ENCODE measurements around the gene MEGF11.
"Not testable (repeated sequence)": the region's sequence is repeated elsewhere in the genome, so short reads cannot be mapped to it uniquely, and the experiment has no call there.

MEGF11 gene

GRCh38 chr15:66275352-66275751, 21.8 kb upstream of the MEGF11 start:
- no peak for DNase-seq (ENCODE audit: low read depth)

DNA sequence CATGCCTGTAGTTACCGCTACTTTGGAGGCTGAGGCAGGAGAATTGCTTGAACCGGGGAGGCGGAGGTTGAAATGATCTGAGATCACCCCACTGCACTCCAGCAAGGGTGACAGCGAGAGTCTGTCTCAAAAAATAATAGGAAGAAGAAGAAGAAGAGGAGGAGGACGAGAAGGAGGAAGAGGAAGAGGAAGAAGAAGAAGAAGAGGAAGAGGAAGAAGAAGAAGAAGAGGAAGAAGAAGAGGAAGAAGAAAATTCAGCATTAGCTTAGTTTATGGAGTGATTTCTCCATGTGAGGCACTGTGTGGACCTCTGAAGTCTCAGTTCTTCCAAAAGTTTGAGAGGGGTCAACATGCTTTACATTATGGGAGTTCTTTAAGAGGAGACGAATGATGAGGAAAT, 17.4 kb upstream of the MEGF11 start:
- DNase-seq (ENCODE audit: low read depth), result no peak

DNA sequence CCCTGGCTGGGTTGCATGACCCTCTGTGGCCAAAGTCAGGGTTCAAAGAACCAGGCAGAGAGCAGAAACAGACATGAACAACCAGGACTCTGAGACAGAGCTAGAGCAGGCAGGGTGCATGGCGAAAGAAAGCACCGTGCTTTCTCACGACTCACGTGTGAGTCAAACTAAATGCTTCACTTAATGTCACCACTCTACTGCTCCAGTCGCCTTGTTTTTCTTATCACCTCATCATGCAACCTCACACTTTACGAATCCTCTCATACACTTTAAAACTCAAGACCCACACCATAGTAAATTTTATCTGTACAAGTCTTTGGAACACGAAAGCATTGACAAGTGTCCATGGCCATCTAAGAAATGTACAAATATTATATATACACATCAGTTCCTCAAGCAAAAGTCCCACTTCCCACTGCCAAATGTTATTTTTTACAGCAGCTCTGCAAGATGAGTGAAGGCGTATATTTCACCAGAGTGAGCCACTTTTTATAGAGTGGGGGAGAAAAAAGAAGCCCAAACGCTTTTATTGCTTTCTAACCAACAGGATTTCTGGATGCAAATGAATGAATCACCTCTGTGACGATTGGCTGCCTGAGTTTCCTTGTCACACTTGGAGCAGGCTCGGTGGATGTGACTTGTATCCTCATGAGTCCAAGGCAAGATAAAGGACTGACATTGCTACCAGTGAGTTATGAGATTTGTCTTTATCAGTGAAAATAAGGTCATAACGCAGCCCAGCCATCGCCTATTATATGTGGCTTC, 16.0 kb upstream of the MEGF11 start:
- DNase-seq (ENCODE audit: low read depth), result no peak

DNA sequence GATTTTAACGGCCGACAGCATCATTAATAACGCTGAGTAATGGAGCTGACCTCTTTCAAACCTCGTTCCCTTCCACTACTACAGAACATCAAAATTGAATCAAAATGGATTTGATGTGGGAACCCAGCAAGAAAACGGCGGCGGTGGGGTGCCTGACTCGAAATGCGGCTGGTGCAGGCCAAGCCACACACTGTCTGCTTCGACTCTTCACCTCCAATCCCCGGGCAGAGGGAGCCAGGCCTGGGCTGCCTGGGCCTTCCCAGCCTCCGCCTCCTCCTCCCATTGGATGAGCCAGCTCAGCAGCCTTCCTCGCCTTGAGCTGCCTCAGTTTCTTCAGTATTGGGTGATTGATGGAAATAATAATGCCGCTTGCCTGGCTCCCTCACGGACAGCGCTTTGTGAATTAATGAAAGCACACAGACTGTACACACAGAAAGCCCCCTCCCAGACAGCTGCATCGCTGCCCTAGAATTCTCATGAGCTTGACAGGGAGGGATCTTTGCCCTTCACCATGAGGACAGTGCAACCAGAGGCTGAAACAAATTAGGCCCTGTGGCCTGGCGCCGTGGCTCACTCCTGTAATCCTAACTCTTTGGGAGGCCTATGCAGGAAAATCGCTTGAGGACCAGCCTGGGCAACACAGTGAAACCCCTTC, 11.4 kb upstream of the MEGF11 start:
- no peak for DNase-seq (ENCODE audit: low read depth)

DNA sequence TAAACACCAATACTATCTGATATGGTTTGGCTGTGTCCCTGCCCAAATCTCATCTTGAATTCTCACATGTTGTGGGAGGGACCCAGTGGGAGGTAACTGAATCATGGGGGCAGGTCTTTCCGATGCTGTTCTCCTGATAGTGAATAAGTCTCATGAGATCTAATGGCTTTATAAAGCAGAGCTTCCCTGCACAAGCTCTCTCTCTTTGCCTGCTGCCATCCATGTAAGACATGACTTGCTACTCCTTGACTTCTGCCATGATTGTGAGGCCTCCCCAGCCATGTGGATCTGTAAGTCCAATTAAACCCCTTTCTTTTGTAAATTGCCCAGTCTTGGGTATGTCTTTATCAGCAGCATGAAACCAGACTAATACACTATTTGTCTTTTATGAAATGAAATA, 9.3 kb upstream of the MEGF11 start:
- not testable (repeated sequence) for DNase-seq (ENCODE audit: low read depth)

GRCh38 chr15:66261056-66261455, 7.5 kb upstream of the MEGF11 start:
- DNase-seq (ENCODE audit: low read depth), result no peak

GRCh38 chr15:66256692-66257091, 3.1 kb upstream of the MEGF11 start:
- DNase-seq (ENCODE audit: low read depth), result no peak

DNA sequence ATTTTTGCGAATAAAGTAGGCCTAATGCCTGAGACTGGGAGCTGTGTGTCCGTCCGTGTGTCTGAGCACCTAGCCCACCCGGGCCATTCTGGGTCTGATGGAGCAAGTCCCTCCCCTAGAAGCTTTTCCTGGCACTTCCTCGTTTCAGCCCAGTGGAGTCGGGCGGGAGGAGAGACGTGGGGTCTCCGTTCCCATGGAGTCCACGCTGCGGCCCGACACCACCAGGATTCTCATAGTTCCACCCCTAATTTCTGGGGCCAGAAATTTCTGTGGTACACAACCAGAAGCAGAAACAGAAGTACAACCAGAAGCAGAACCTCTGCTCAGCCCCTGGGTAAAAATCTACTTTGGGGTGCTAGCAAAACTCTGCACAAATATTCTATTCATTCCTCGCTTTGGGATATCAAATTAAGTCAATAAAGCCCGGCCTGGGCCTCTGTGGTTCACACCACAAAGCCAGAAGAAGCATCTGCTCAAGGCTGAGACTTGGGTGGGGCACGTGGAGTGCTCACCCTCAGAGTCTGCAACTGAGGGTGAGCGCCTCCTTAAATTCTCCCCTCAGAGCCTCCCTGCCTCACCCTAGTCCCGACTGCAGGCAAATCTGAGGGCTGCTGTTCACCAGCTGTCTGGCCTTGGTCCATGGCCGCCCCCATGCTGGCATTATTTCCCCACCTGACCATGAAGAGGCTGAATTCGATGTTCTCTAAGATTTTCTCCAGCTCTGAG, 1.6 kb upstream of the MEGF11 start:
- no peak for DNase-seq (ENCODE audit: low read depth)

DNA sequence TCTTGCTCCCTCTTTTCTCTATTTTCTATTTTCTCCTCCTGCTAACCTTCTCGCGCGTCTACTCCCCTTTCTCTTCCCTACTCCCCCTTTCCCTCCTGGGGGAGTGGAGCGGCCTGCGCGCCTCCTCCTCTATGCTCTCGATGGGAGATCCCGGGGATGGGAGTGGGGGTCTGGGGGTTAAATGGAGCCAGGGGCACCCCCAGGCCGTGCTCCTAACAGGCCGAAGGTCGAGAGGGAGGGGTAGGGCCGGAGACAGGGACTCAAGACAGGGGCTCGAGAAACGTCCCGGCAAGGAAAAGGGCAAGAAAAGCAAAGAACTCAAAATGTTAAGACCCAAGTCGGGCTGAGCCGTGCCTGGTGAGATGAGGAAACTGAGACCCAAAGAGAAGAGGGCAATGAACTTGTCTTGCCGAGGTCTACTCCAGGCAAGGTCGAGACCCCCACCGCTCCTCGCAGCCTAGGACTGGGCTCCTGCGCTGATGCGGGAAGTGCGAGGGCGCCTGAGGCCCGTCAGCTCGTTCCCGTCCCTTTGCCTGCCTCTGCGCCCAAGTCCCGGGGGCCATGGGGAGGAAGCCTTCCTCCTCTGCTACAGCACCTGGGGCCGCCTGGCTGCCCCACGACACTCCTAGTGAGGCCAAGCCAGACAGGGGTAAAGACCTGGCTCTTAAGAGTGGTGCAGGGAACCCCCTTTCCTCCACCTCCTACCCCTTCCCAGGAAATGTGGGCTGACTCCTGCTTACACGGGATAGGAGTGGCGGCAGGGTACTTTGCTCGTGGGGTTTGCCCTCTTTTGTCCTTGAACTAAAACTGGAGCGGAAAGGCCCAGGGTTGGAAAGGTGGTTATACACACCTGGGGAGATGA, 770 bp upstream of the MEGF11 start:
- DNase-seq (ENCODE audit: low read depth), result no peak

DNA sequence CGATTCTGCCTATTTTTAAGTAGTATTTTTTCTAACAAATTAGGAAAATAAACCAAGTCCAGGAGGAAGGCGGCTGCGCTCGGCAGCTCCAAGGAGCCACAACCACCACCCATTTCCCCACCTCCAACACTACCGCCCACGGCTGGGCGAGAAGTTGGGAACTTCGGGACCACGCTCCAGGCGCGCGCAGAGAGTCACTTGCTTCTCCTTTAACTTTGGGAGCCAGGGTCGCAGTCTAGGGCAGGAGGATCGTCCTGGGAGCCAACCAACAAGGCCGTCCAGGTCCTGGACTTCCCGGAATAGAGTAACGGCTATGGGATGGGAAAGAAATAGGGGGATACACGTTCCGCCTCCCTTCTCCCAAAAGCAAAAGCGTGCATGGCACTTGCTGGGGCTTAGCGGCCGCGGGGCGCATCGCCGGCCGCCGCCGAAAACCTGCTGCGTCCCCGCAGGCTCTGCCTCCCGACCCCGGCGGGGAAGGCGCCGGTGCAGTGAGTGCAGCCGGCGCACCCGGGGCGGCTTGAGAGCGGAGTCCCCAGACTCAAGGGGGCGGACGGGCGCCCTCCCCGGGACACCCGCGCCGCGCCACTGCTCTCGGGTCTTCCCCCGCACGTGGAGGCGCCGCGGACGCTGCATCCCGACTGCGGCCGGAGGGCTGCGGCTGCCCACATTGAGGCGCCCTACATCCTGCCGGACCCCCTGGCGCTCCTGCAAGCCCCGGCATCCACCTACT, 699 bp downstream of the MEGF11 start:
- DNase-seq (ENCODE audit: low read depth), result no peak

- peak; percentile 12 for DNase-seq (ENCODE audit: low read depth)
Observed at GRCh38 chr15:66251790-66252684, 1.5 kb downstream of the MEGF11 start.

GRCh38 chr15:66251065-66251789, 2.3 kb downstream of the MEGF11 start:
- no peak for DNase-seq (ENCODE audit: low read depth)

DNA sequence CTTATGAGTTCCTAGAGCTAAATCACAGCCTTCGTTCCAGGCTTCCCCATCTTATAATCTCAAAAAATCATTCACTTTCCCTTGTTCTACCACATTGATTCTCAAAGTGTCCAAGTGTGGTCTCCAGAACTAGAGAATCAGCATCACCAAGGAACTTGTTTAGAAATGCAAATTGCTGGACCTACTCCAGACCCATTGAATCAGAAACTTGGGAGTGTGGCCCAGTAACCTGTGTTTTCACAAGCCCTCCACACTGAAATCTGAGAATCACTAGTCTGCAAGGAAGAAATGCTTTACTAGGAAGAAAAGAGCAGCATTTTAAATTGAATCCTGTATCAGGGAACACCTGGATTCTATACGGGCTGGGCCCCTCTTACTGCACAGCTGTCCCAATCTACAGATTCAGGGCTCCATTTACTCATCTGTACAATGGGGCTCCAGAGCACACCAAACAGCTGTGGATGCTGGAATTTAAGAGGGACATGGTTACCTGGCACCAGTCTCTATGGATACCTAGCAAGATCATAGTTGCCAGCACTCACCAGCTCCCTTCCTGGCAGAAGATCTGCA, 3.9 kb downstream of the MEGF11 start:
- DNase-seq (ENCODE audit: low read depth), result no peak

- DNase-seq (ENCODE audit: low read depth), result no peak
Observed at GRCh38 chr15:66246937-66247336, 6.6 kb downstream of the MEGF11 start.

DNA sequence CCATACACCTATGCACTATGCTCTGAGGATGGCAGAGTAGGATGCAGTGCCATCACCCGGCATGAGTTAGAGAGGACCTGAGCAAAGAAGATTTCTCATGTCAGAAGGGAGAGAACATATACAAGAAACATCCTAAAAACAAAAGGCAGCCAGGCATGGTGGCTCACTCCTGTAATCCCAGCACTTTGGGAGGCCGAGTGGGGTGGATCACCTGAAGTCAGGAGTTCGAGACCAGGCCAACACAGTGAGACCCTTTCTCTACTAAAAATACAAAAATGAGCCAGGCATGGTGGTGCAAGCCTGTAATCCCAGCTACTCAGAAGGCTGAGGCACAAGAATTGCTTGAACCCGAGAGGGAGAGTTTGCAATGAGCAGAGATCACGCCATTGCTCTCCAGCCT, 7.7 kb downstream of the MEGF11 start:
- DNase-seq (ENCODE audit: low read depth), result not testable (repeated sequence)

- no peak for DNase-seq (ENCODE audit: low read depth)
Observed at GRCh38 chr15:66241908-66242285, 11.7 kb downstream of the MEGF11 start.

DNA sequence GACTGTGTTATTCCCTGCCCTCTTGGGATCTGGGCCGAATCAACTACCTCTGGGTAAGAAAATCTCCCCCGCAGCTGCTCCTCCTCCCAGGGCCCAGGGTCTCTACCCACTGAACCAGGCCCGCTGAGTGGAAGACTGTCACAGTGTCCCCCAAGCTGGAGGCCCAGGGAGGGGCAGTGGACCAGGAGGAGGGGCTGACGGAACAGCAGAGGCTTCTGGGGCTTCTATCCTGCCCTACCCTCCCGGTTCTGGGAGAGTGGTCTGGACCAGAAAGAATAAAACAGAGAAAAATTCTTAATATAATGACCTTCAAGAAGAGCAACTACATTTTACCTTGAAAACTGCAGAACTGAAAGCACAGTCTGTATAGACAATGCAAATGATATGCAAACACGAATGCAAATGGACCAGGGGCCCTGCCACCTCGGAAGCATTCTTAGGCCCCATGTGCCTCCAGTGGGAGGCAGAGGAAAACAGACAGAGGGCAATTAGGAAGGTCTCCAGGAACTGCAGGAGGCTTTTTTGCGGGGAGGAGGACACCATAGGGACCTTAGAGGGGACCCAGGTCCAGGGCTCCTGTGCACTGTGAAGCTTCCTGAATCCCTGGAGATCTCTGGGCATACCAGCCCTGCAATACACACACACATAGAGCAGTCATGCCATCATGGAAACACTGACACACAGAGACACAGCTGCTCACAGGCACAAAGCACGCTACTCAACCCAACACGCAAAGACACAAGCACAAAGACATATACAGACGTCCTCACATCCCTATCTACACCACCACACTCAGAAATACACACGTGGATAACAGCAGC, 12.3 kb downstream of the MEGF11 start:
- no peak for DNase-seq (ENCODE audit: low read depth)

DNA sequence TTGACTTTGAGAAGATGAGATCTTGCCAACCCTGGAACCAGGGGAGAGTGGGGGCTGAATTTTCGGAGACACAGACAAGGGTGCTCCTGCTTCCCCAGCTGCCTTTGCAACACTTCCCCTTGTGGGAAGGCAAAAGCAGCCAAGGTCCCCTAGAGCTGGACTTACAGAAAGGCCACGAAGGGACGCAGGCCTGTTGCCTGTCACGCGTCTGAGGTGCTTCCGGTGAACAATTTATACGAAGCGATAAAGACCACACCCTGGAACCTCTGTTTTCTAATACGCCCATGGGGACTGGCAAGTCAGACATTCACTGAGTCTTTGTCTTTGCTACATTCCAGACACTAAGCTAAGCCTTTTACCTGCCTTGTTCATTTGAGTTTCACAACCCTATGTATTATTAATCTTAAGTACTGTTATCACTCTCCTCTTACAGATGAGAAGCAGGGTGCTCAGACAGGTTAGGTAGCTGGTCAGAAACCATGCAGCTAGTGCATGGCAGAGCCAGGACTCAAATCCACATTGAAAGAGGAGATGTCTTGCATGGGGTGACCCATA, 13.2 kb downstream of the MEGF11 start:
- no peak for DNase-seq (ENCODE audit: low read depth)

Data from stimulated activated CD8-positive, alpha-beta memory T cell treated with anti-CD3 and anti-CD28 coated beads, Interleukin-7, amount 100 ng/mL, for 24 hours (primary cell).